Heart right ventricle (tissue), 16 donors: ENCODE measurements around the gene ROBO1. TPM values are rescaled to one million over a fixed set of nuclear protein-coding genes. Genes with fewer than 3 reads are reported as not detected.

Source experiments
- ATAC-seq, 8 donors: fragments of 200-7000 bp; cut with Tn5 transposase; one replicate each; pipeline ENCODE4 v1.9.1; 2020; ENCODE audit warnings: mild to moderate bottlenecking in 8 of 8, moderate library complexity in 8 of 8, moderate number of reproducible peaks in 1 of 8
- DNase-seq, 2 donors: peaks; one replicate each; pipeline ENCODE4 v3.0.0-alpha.2; 2020
- H3K27ac ChIP-seq, 10 donors: fragments of 200-600 bp; sonication (generic) in 2 of 10; one replicate each; pipeline versions ENCODE4 v1.5.0 to v1.8.0; 2020 to 2022; ENCODE audit warnings: mild to moderate bottlenecking in 3 of 10
- H3K27me3 ChIP-seq, 7 donors: fragments of 200-600 bp; one replicate each; pipeline ENCODE4 v1.8.0; 2021 to 2022; ENCODE audit warnings: mild to moderate bottlenecking in 2 of 7
- H3K36me3 ChIP-seq, 9 donors: fragments of 200-600 bp; sonication (generic) in 1 of 9; one replicate each; pipeline versions ENCODE4 v1.5.0 to v1.8.0; 2020 to 2022; ENCODE audit warnings: mild to moderate bottlenecking in 2 of 9
- H3K4me1 ChIP-seq, 9 donors: fragments of 200-600 bp; sonication (generic) in 1 of 9; one replicate each; pipeline versions ENCODE4 v1.5.0 to v1.8.0; 2020 to 2022; ENCODE audit warnings: mild to moderate bottlenecking in 4 of 9
- H3K4me3 ChIP-seq, 10 donors: fragments of 200-600 bp; sonication (generic) in 2 of 10; one replicate each; pipeline versions ENCODE4 v1.5.0 to v1.8.0; 2020 to 2022; ENCODE audit warnings: mild to moderate bottlenecking in 7 of 10, moderate library complexity in 2 of 10
- H3K9me3 ChIP-seq, 11 donors: fragments of 200-600 bp in 10 of 11; sonication (generic) in 2 of 11; one replicate each; pipeline versions ENCODE4 v1.5.0 to v1.8.0; 2013 to 2022; ENCODE audit warnings: mild to moderate bottlenecking in 2 of 11, control low read depth in 1 of 11, moderate library complexity in 1 of 11
- CTCF ChIP-seq, 9 donors: fragments of 200-600 bp; sonication (generic) in 2 of 9; IDR thresholded peaks; one replicate each; pipeline versions ENCODE4 v1.5.0 to v1.8.0; 2021 to 2022; ENCODE audit warnings: antibody characterized with exemption in 9 of 9, mild to moderate bottlenecking in 5 of 9, moderate library complexity in 1 of 9
- WGBS, 2 donors: extraction: QIAGEN DNeasy Blood & Tissue Kit; methylation state at CpG; one replicate each; pipeline ENCODE4 v1.1.7; 2013; ENCODE audit warnings: inconsistent platforms in 1 of 2; 5-methylcytosine and 5-hydroxymethylcytosine counted together
- intact Hi-C, 10 donors: fragments of 100-400 bp; cut with DNase I; formaldehyde crosslinking; loops; one replicate each; pipeline versions ENCODE4 v1.11.1 to v1.14.2; 2022
- polyA plus RNA-seq, 2 donors: library from polyadenylated mRNA; stranded (reverse); fragments of 200-250 nt; gene quantifications; one replicate each; pipeline ENCODE4 v1.2.3, GENCODE V29; 2013
- total RNA-seq, 10 donors: library from RNA; stranded (reverse); fragmentation: NEBNext Ultra II Directional in 3 of 10; extraction: Animal tissue kit (Norgen Biotek cat#: 25700) in 3 of 10; gene quantifications; one replicate each; pipeline versions ENCODE4 v1.2.1 to v1.2.4, GENCODE V29; 2021 to 2023
- donor health status: Arrhythmogenic right ventricular cardiomyopathy.
- donor health status: ischemic (EF 13 %, LVEDD 7.1; RV severe dilation, severe dysfunction).
- donor health status: healthy with polysubstance abuse.
- donor health status: DM: no; HTN: yes; CAD: no.
- donor health status: DM: no; HTN: no; CAD: no.
- donor health status: ischemic (EF 25% LVEDD 6.9; RV normal size, moderate dysfunction).
- donor health status: ischemic (EF 25% LVEDD 5.7; RV mildly dilated, moderate dysfunction).
- donor health status: healthy.
- donor health status: DM: yes; HTN: yes; CAD: no.
- donor health status: Ischemic cardiomyopathy.
- donor health status: ischemic (EF 35%, LVEDD 5.7; RV mildly dilated, moderate dysfunction).
- donor health status: nonischemic (EF 11% LVEDD 7.7; RV severe dilation, severe dysfunction).
- donor health status: DM: yes; HTN: yes; CAD: no.
- donor health status: PGD.
- donor health status: ischemic (EF 29% LVEDD 5.4; RV normal size, mild dysfunction).
- donor health status: nonischemic (EF 23%, LVEDD 6.1; RV moderate dilation, normal function).

The ROBO1 gene
- total and polyA plus RNA-seq, 12 donors = 2.8 to 13.9 (median 5.6) TPM

- 76 to 83% methylated on average over 2 of the region's 2 CpGs for WGBS, 2 donors
Observed at GRCh38 chr3:78894787-78895186, 873.0 kb downstream of the ROBO1 start.

GRCh38 chr3:78893161-78893560, 874.6 kb downstream of the ROBO1 start:
- Histone ChIP-seq H3K9me3 (peaks cover 0 to 4% (median 0%) of the 10 kb centered on the region in 11 donors), H3K36me3 (no peaks in the 10 kb centered on the region), H3K27me3 (no peaks in the 10 kb centered on the region), H3K4me1 (peaks cover 0 to 3% (median 0%) of the 10 kb centered on the region in 9 donors), H3K4me3 (no peak overlapping the region), H3K27ac (no peak overlapping the region)
- DNase-seq = no peak
- no peak for TF ChIP-seq CTCF (IDR thresholded peaks at IDR 0.05)
- intact Hi-C loops = no loop called here
- no peak for ATAC-seq
- 92 to 97% methylated on average over 4 of the region's 4 CpGs for WGBS, 2 donors

More at GRCh38 chr3:78894787-78895186, 873.0 kb downstream of the ROBO1 start:
- Histone ChIP-seq H3K4me1 (no peaks in the 10 kb centered on the region), H3K27me3 (no peaks in the 10 kb centered on the region), H3K27ac (no peak overlapping the region), H3K36me3 (no peaks in the 10 kb centered on the region), H3K4me3 (no peak overlapping the region), H3K9me3 (peaks cover 0 to 4% (median 0%) of the 10 kb centered on the region in 11 donors)
- DNase-seq = no peak
- no peak for TF ChIP-seq CTCF (IDR thresholded peaks at IDR 0.05)
- no peak for ATAC-seq
- intact Hi-C loops = no loop called here

GRCh38 chr3:78889348-78889747, 878.5 kb downstream of the ROBO1 start:
- Histone ChIP-seq H3K27ac (no peak overlapping the region), H3K9me3 (no peaks in the 10 kb centered on the region), H3K4me1 (peaks cover 0 to 5% (median 0%) of the 10 kb centered on the region in 9 donors), H3K27me3 (no peaks in the 10 kb centered on the region), H3K4me3 (no peak overlapping the region), H3K36me3 (no peaks in the 10 kb centered on the region)
- no peak for DNase-seq
- no peak for ATAC-seq
- WGBS, 2 donors = 67 to 76% methylated on average over 4 of the region's 4 CpGs
- no peak for TF ChIP-seq CTCF (IDR thresholded peaks at IDR 0.05)
- intact Hi-C loops = no loop called here

GRCh38 chr3:78888635-78889034, 879.2 kb downstream of the ROBO1 start:
- DNase-seq (no peak), ATAC-seq (no peak)
- H3K27ac ChIP-seq = no peak overlapping the region
- H3K4me3 ChIP-seq = no peak overlapping the region
- no peaks in the 10 kb centered on the region for H3K36me3 ChIP-seq
- H3K27me3 ChIP-seq = no peaks in the 10 kb centered on the region
- intact Hi-C loops = no loop called here
- peaks cover 0 to 5% (median 0%) of the 10 kb centered on the region in 9 donors for H3K4me1 ChIP-seq
- no peak for TF ChIP-seq CTCF (IDR thresholded peaks at IDR 0.05)
- no peaks in the 10 kb centered on the region for H3K9me3 ChIP-seq
